ENCODE data around the gene APCDD1L.
"Not testable (repeated sequence)": the region's sequence is repeated elsewhere in the genome, so short reads cannot be mapped to it uniquely, and the experiment has no call there.

Gene APCDD1L

GRCh38 chr20:58510921-58511320 lies 4.3 kb downstream of the APCDD1L start:
- in situ Hi-C loops (cut with HindIII; ENCODE audit: low pct_ligation_motif_present, low sequenced_read_pairs): no loop called here
- Histone ChIP-seq H3K36me3 (replicated peaks) (no peaks in the 10 kb centered on the region), H3K4me3 (ENCODE audit: low read depth, low read length) (no peak overlapping the region), H3K27ac (no peak overlapping the region), H3K27me3 (replicated peaks) (peaks cover 38% of the 10 kb centered on the region)
- no peak for TF ChIP-seq CTCF (IDR thresholded peaks at IDR 0.05; ENCODE audit: low read depth, low read length, missing control alignments)
- DNase-seq: no peak

- Histone ChIP-seq H3K36me3 (replicated peaks) (no peaks in the 10 kb centered on the region), H3K27me3 (replicated peaks) (peaks cover 18% of the 10 kb centered on the region), H3K4me3 (ENCODE audit: low read depth, low read length) (no peak overlapping the region), H3K27ac (no peak overlapping the region)
- TF ChIP-seq CTCF (IDR thresholded peaks at IDR 0.05; ENCODE audit: low read depth, low read length, missing control alignments): no peak
- in situ Hi-C loops (cut with HindIII; ENCODE audit: low pct_ligation_motif_present, low sequenced_read_pairs): no loop called here
- DNase-seq: no peak
Observed at GRCh38 chr20:58508762-58509395, 6.3 kb downstream of the APCDD1L start.

GRCh38 chr20:58506999-58507398 lies 8.2 kb downstream of the APCDD1L start:
- in situ Hi-C loops (cut with HindIII; ENCODE audit: low pct_ligation_motif_present, low sequenced_read_pairs): not testable (repeated sequence)

GRCh38 chr20:58504566-58504965 lies 10.6 kb downstream of the APCDD1L start:
- TF ChIP-seq CTCF (IDR thresholded peaks at IDR 0.05; ENCODE audit: low read depth, low read length, missing control alignments): no peak
- Histone ChIP-seq H3K27ac (no peak overlapping the region), H3K27me3 (replicated peaks) (no peaks in the 10 kb centered on the region), H3K4me3 (ENCODE audit: low read depth, low read length) (no peak overlapping the region), H3K36me3 (replicated peaks) (no peaks in the 10 kb centered on the region)
- in situ Hi-C loops (cut with HindIII; ENCODE audit: low pct_ligation_motif_present, low sequenced_read_pairs): no loop called here
- no peak for DNase-seq

More at GRCh38 chr20:58506999-58507398, 8.2 kb downstream of the APCDD1L start:
- H3K36me3 ChIP-seq (replicated peaks); H3K27ac ChIP-seq; H3K4me3 ChIP-seq (ENCODE audit: low read depth, low read length); H3K27me3 ChIP-seq (replicated peaks); DNase-seq: not testable (repeated sequence)

GRCh38 chr20:58503668-58504067 lies 11.5 kb downstream of the APCDD1L start:
- Histone ChIP-seq H3K36me3 (replicated peaks) (no peaks in the 10 kb centered on the region), H3K27me3 (replicated peaks) (no peaks in the 10 kb centered on the region), H3K4me3 (ENCODE audit: low read depth, low read length) (no peak overlapping the region), H3K27ac (no peak overlapping the region)
- DNase-seq: no peak
- TF ChIP-seq CTCF (IDR thresholded peaks at IDR 0.05; ENCODE audit: low read depth, low read length, missing control alignments): no peak
- in situ Hi-C loops (cut with HindIII; ENCODE audit: low pct_ligation_motif_present, low sequenced_read_pairs): no loop called here

- H3K36me3 ChIP-seq (replicated peaks): no peaks in the 10 kb centered on the region
- no peak for TF ChIP-seq CTCF (IDR thresholded peaks at IDR 0.05; ENCODE audit: low read depth, low read length, missing control alignments)
- H3K27ac ChIP-seq: no peak overlapping the region
- no peak overlapping the region for H3K4me3 ChIP-seq (ENCODE audit: low read depth, low read length)
- no peaks in the 10 kb centered on the region for H3K27me3 ChIP-seq (replicated peaks)
- DNase-seq: no peak
- in situ Hi-C loops (cut with HindIII; ENCODE audit: low pct_ligation_motif_present, low sequenced_read_pairs): no loop called here
Observed at GRCh38 chr20:58500256-58500655, 14.9 kb downstream of the APCDD1L start.
